GM12891 (cell line): ENCODE measurements around the gene OR10J5.

Experiments
- POLR2A ChIP-seq: IDR thresholded peaks from 2 replicates; pipeline ENCODE4 v1.6.1; 2011; ENCODE audit warnings: low read depth, low read length, control low read depth
- TAF1 ChIP-seq: IDR thresholded peaks from 2 replicates; pipeline ENCODE4 v1.6.1; 2011; ENCODE audit warnings: low read depth, low read length, control low read depth

DNA sequence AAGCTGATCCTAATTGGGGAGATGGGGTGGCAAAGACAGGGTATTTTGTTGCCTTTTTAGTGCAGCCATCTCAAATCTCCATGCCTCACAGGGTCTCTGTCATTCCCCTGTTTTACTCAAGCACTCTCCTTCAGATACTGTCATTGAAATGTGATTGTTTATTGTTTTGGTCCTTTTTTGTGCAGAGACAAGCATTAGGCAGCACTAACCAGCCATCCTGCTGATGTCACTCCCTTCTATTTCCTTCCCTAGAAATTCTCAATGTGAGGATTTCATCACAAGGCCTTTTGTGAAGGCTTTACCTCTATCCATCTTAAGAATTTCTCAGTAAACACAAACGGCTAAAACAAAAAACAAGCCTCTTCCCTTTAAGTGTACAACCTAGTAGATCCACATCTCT lies 34.7 kb downstream of the OR10J5 start:
- TF ChIP-seq POLR2A = no peak
- TF ChIP-seq TAF1 = no peak
